NCI-H2196 treated with DMSO at 0.1 percent for 48 hours (cell line): ENCODE measurements around the gene CDC45.

Experiments used
- DNase-seq: peaks from one replicate; lab custom pipeline; 2025; ENCODE audit not compliant: unreplicated experiment; lab: John Stamatoyannopoulos, UW

CDC45 gene

GRCh38 chr22:19448076-19448607, 31.6 kb upstream of the CDC45 start:
- no peak for DNase-seq

GRCh38 chr22:19448739-19449421, 30.8 kb upstream of the CDC45 start:
- no peak for DNase-seq

- no peak for DNase-seq
These were observed 30.3 kb upstream of the CDC45 start for GRCh38 chr22:19449422-19449767.

- no peak for DNase-seq
These were observed 29.2 kb upstream of the CDC45 start for GRCh38 chr22:19450363-19451175.

GRCh38 chr22:19451570-19451969, 28.1 kb upstream of the CDC45 start:
- no peak for DNase-seq

- DNase-seq = no peak
These were observed 26.0 kb upstream of the CDC45 start for GRCh38 chr22:19453718-19454117.

GRCh38 chr22:19454156-19454555, 25.6 kb upstream of the CDC45 start:
- DNase-seq = no peak

- no peak for DNase-seq
These were observed 24.7 kb upstream of the CDC45 start for GRCh38 chr22:19455033-19455432.

- no peak for DNase-seq
These were observed 23.9 kb upstream of the CDC45 start for GRCh38 chr22:19455585-19456370.

GRCh38 chr22:19456541-19456940, 23.2 kb upstream of the CDC45 start:
- DNase-seq = no peak

GRCh38 chr22:19457828-19458428, 21.8 kb upstream of the CDC45 start:
- DNase-seq = no peak

- DNase-seq = no peak
These were observed 19.7 kb upstream of the CDC45 start for GRCh38 chr22:19460036-19460435.

- DNase-seq = no peak
These were observed 18.2 kb upstream of the CDC45 start for GRCh38 chr22:19461506-19461905.

- DNase-seq = no peak
These were observed 16.7 kb upstream of the CDC45 start for GRCh38 chr22:19463008-19463407.

- no peak for DNase-seq
These were observed 15.9 kb upstream of the CDC45 start for GRCh38 chr22:19463491-19464469.

GRCh38 chr22:19464546-19464945, 15.2 kb upstream of the CDC45 start:
- no peak for DNase-seq

GRCh38 chr22:19464975-19465374, 14.7 kb upstream of the CDC45 start:
- no peak for DNase-seq

- no peak for DNase-seq
These were observed 13.5 kb upstream of the CDC45 start for GRCh38 chr22:19466126-19466716.

GRCh38 chr22:19466848-19467752, 12.6 kb upstream of the CDC45 start:
- no peak for DNase-seq
